ENCODE measurements around the gene TMEM60. TPM values are rescaled to one million over a fixed set of nuclear protein-coding genes. Genes with fewer than 3 reads are reported as not detected.

Gene TMEM60
- polyA plus RNA-seq, 1 donor (not counting 4 experiments of a cell fraction or from before 2014, with no cell fraction given) = 27.5 TPM

- Histone ChIP-seq H3K27me3 (ENCODE audit: control insufficient read depth, extremely low read depth, insufficient read depth, low read length) (no peaks in the 10 kb centered on the region), H3K9me3 (ENCODE audit: control insufficient read depth, low read depth, low read length) (no peaks in the 10 kb centered on the region), H3K36me3 (ENCODE audit: control insufficient read depth in 2 of 2, extremely low read depth in 1 of 2, insufficient read depth in 2 of 2, low read length in 2 of 2) (no peaks in the 10 kb centered on the region), H3K9ac (ENCODE audit: control insufficient read depth, extremely low read depth, insufficient read depth, low read length) (no peak overlapping the region), H3K9me1 (ENCODE audit: control insufficient read depth, extremely low read depth, insufficient read depth, low read length) (no peaks in the 10 kb centered on the region), H2AFZ (ENCODE audit: control insufficient read depth, low read length) (no peak overlapping the region), H3K79me2 (ENCODE audit: control insufficient read depth, insufficient read depth, low read length) (no peaks in the 10 kb centered on the region), H3K27ac (ENCODE audit: control insufficient read depth, insufficient read depth, low read length) (no peak overlapping the region), H4K20me1 (ENCODE audit: control insufficient read depth, extremely low read depth, insufficient read depth, low read length) (no peaks in the 10 kb centered on the region), H3K4me3 (ENCODE audit: control insufficient read depth in 2 of 3, extremely low read depth in 1 of 3, insufficient read depth in 2 of 3, low read depth in 1 of 3, low read length in 3 of 3) (no peak overlapping the region), H3K4me2 (ENCODE audit: control insufficient read depth, extremely low read depth, insufficient read depth, low read depth, low read length) (no peak overlapping the region), H3K4me1 (ENCODE audit: control insufficient read depth, extremely low read depth, insufficient read depth, low read length) (no peaks in the 10 kb centered on the region)
- dilution Hi-C loops (cut with MboI; ENCODE audit: extremely low pct_ligation_motif_present, low sequenced_read_pairs) = no loop called here
- TF ChIP-seq CTCF (optimal IDR thresholded peaks at IDR 0.05 in 1 of 3, IDR thresholded peaks at IDR 0.05 in 1 of 3, conservative IDR thresholded peaks at IDR 0.05 in 1 of 3; ENCODE audit: extremely low read depth in 1 of 3, insufficient read depth in 2 of 3, low read length in 3 of 3) = no peak
- TF ChIP-seq EZH2 (IDR thresholded peaks at IDR 0.05; ENCODE audit: low read length) = no peak
- DNase-seq (ENCODE audit: low read depth, low spot score) (no peak), FAIRE-seq (no peak)
Observed at GRCh38 chr7:77788327-77788902, 9.8 kb downstream of the TMEM60 start.

GRCh38 chr7:77786741-77787140, 11.5 kb downstream of the TMEM60 start:
- Histone ChIP-seq H3K27ac (ENCODE audit: control insufficient read depth, insufficient read depth, low read length) (no peak overlapping the region), H2AFZ (ENCODE audit: control insufficient read depth, low read length) (no peak overlapping the region), H3K4me1 (ENCODE audit: control insufficient read depth, extremely low read depth, insufficient read depth, low read length) (no peaks in the 10 kb centered on the region), H3K4me3 (ENCODE audit: control insufficient read depth in 2 of 3, extremely low read depth in 1 of 3, insufficient read depth in 2 of 3, low read depth in 1 of 3, low read length in 3 of 3) (no peak overlapping the region), H3K79me2 (ENCODE audit: control insufficient read depth, insufficient read depth, low read length) (no peaks in the 10 kb centered on the region), H3K9me3 (ENCODE audit: control insufficient read depth, low read depth, low read length) (no peaks in the 10 kb centered on the region), H3K4me2 (ENCODE audit: control insufficient read depth, extremely low read depth, insufficient read depth, low read depth, low read length) (no peak overlapping the region), H3K27me3 (ENCODE audit: control insufficient read depth, extremely low read depth, insufficient read depth, low read length) (no peaks in the 10 kb centered on the region), H4K20me1 (ENCODE audit: control insufficient read depth, extremely low read depth, insufficient read depth, low read length) (no peaks in the 10 kb centered on the region), H3K36me3 (ENCODE audit: control insufficient read depth in 2 of 2, extremely low read depth in 1 of 2, insufficient read depth in 2 of 2, low read length in 2 of 2) (no peaks in the 10 kb centered on the region), H3K9ac (ENCODE audit: control insufficient read depth, extremely low read depth, insufficient read depth, low read length) (no peak overlapping the region), H3K9me1 (ENCODE audit: control insufficient read depth, extremely low read depth, insufficient read depth, low read length) (no peaks in the 10 kb centered on the region)
- FAIRE-seq = no peak
- TF ChIP-seq EZH2 (IDR thresholded peaks at IDR 0.05; ENCODE audit: low read length) = no peak
- no peak for TF ChIP-seq CTCF (optimal IDR thresholded peaks at IDR 0.05 in 1 of 3, IDR thresholded peaks at IDR 0.05 in 1 of 3, conservative IDR thresholded peaks at IDR 0.05 in 1 of 3; ENCODE audit: extremely low read depth in 1 of 3, insufficient read depth in 2 of 3, low read length in 3 of 3)
- dilution Hi-C loops (cut with MboI; ENCODE audit: extremely low pct_ligation_motif_present, low sequenced_read_pairs) = no loop called here
- DNase-seq (ENCODE audit: low read depth, low spot score) = no peak
